ENCODE data around the gene SEL1L. TPM values are rescaled to one million over a fixed set of nuclear protein-coding genes. Genes with fewer than 3 reads are reported as not detected.

The SEL1L gene
- polyA plus RNA-seq, 1 of the 3 experiments (the other 2 are of a cell fraction), result 13.8 TPM

DNA sequence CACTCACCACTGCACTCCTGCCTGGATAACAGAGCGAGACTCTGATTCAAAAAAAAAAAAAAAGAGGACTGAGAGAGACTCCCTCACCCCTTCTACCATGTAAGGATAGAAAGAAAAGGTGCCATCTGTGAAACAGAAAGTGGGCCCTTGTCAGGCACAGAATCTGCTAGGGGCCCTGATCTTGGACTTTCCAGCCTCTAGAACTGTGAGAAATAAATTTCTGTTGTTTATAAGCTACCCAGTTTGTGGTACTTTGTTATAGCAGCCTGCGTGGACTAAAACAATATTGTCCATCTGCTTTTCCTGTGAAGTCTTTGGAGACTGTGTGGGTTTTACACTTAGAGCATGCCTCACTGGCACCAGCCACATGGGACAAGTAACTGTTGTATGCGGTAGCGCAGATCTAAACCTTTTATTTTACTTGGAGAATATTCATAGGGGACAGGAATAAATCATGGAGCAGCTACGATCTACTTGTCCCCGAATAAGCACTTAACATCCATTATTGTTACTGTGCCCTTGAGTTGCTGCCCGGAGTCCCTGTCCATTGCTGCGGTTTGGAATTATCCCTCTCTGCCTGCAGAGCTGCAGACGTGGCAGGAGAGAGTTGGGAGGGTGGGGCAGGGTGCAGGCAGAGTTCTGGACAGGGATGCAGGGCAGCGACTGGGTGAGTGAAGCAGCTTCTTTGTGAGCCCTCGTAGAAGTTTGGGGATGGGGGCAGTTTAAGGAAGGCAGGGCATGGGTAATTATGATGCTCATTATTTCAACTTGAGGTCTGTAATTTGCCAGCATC, 81.1 kb downstream of the SEL1L start:
- no peaks in the 10 kb centered on the region for H3K9me2 ChIP-seq
- no peak for TF ChIP-seq FOXJ3 (CRISPR knock-in tag; IDR thresholded peaks at IDR 0.05)
- no peak for TF ChIP-seq GABPA (IDR thresholded peaks at IDR 0.05; ENCODE audit: low read depth)
- no peak for TF ChIP-seq ELF1 (IDR thresholded peaks at IDR 0.05)
- TF ChIP-seq, protein P1, sequence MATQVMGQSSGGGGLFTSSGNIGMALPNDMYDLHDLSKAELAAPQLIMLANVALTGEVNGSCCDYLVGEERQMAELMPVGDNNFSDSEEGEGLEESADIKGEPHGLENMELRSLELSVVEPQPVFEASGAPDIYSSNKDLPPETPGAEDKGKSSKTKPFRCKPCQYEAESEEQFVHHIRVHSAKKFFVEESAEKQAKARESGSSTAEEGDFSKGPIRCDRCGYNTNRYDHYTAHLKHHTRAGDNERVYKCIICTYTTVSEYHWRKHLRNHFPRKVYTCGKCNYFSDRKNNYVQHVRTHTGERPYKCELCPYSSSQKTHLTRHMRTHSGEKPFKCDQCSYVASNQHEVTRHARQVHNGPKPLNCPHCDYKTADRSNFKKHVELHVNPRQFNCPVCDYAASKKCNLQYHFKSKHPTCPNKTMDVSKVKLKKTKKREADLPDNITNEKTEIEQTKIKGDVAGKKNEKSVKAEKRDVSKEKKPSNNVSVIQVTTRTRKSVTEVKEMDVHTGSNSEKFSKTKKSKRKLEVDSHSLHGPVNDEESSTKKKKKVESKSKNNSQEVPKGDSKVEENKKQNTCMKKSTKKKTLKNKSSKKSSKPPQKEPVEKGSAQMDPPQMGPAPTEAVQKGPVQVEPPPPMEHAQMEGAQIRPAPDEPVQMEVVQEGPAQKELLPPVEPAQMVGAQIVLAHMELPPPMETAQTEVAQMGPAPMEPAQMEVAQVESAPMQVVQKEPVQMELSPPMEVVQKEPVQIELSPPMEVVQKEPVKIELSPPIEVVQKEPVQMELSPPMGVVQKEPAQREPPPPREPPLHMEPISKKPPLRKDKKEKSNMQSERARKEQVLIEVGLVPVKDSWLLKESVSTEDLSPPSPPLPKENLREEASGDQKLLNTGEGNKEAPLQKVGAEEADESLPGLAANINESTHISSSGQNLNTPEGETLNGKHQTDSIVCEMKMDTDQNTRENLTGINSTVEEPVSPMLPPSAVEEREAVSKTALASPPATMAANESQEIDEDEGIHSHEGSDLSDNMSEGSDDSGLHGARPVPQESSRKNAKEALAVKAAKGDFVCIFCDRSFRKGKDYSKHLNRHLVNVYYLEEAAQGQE (IDR thresholded peaks at IDR 0.05; ENCODE audit: low read depth, low read length), result no peak
- no peak for TF ChIP-seq JUND (IDR thresholded peaks at IDR 0.05)
- no peak overlapping the region for H3K9ac ChIP-seq
- no peaks in the 10 kb centered on the region for H3K9me3 ChIP-seq
- no peaks in the 10 kb centered on the region for H4K20me1 ChIP-seq (ENCODE audit: insufficient read depth)
- ChIA-PET POLR2A (no interaction called here), CTCF (interaction anchor here (0.7 to 10.5 kb wide), 40 partner anchors 10 to 465 kb away, joined by 3 to 321 read pairs (median 4); no protein-coding TSS in a partner anchor)
- no peak overlapping the region for H3K27ac ChIP-seq (ENCODE audit: low read depth in 2 of 2, low read length in 1 of 2)
- peak; percentile 25 for DNase-seq
- H3K4me1 ChIP-seq (ENCODE audit: control insufficient read depth in 1 of 2, insufficient read depth in 2 of 2, low read depth in 1 of 2, low read length in 1 of 2), result peaks cover 0 to 4% of the 10 kb centered on the region in 2 experiments; a peak in 1 of 4 replicates
- 0 out of 4 replicates have a peak overlapping the region, but pooled peaks of 1 of the 2 experiments have one; percentile 21 for H3K4me3 ChIP-seq (ENCODE audit: low read depth in 2 of 2, low read length in 1 of 2)
- H3K36me3 ChIP-seq (replicated peaks in 1 of 2; ENCODE audit: control insufficient read depth in 1 of 2, insufficient read depth in 2 of 2, low read length in 1 of 2), result no peaks in the 10 kb centered on the region
- no peaks in the 10 kb centered on the region; the same call in 1 of the 2 replicates for H3K27me3 ChIP-seq (ENCODE audit: insufficient read depth)
- 0 out of 2 replicates have a peak overlapping the region, but pooled peaks have one; percentile 43 for H3K4me2 ChIP-seq
- 53% methylated on average over 11 of the region's 11 CpGs for WGBS (ENCODE audit: low lambda C conversion rate)
- H3F3A ChIP-seq (replicated peaks; ENCODE audit: insufficient read depth), result no peaks in the 10 kb centered on the region
- H3K79me2 ChIP-seq (ENCODE audit: insufficient read depth), result no peaks in the 10 kb centered on the region
- H2AFZ ChIP-seq (ENCODE audit: low read depth), result peak overlapping the region; percentile 67; the same call in 1 of the 2 replicates

DNA sequence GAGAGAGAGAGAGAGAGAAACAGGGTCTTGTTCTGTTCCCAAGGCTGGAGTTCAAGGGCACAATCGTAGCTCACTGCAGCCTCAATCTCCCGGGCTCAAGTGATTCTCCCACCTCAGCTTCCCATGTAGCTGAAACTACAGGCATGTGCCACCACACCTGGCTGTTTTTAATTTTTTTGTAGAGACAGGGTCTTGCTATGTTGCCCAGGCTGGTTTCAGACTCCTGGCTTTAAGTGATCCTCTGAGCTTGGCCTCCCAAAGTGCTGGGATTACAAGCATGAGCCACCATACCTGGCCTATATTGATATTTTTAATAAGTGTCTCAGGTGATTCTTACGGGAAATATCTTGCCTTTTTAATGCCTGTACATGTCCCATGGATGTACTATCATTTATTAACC, 82.7 kb downstream of the SEL1L start:
- Histone ChIP-seq H3K27ac (ENCODE audit: low read depth in 2 of 2, low read length in 1 of 2) (no peak overlapping the region), H3K79me2 (ENCODE audit: insufficient read depth) (no peaks in the 10 kb centered on the region), H3K9me2 (no peaks in the 10 kb centered on the region), H3K27me3 (ENCODE audit: insufficient read depth) (no peaks in the 10 kb centered on the region; the same call in 1 of the 2 replicates), H2AFZ (ENCODE audit: low read depth) (no peak overlapping the region), H3K4me2 (no peak overlapping the region), H3K36me3 (replicated peaks in 1 of 2; ENCODE audit: control insufficient read depth in 1 of 2, insufficient read depth in 2 of 2, low read length in 1 of 2) (no peaks in the 10 kb centered on the region), H3F3A (replicated peaks; ENCODE audit: insufficient read depth) (no peaks in the 10 kb centered on the region), H4K20me1 (ENCODE audit: insufficient read depth) (no peaks in the 10 kb centered on the region), H3K9me3 (no peaks in the 10 kb centered on the region), H3K4me1 (ENCODE audit: control insufficient read depth in 1 of 2, insufficient read depth in 2 of 2, low read depth in 1 of 2, low read length in 1 of 2) (peaks cover 0 to 4% of the 10 kb centered on the region in 2 experiments; a peak in 1 of 4 replicates), H3K4me3 (ENCODE audit: low read depth in 2 of 2, low read length in 1 of 2) (no peak overlapping the region), H3K9ac (no peak overlapping the region)
- no peak for TF ChIP-seq EP300 (IDR thresholded peaks at IDR 0.05; ENCODE audit: borderline replicate concordance in 1 of 2, low read depth in 1 of 2, low read length in 1 of 2)
- TF ChIP-seq ELF1 (IDR thresholded peaks at IDR 0.05), result no peak
- TF ChIP-seq CHD2 (IDR thresholded peaks at IDR 0.05; ENCODE audit: low read length, partially characterized antibody), result no peak
- TF ChIP-seq RCOR1 (IDR thresholded peaks at IDR 0.05; ENCODE audit: low read length), result no peak
- TF ChIP-seq SMC3 (IDR thresholded peaks at IDR 0.05; ENCODE audit: low read depth, low read length), result no peak
- DNase-seq, result no peak
- 38% methylated on average over 3 of the region's 3 CpGs for WGBS (ENCODE audit: low lambda C conversion rate)
- CTCF ChIA-PET, result interaction anchor here (7.8 to 10.5 kb wide), 2 partner anchors 14 to 180 kb away, joined by 106 to 321 read pairs; no protein-coding TSS in a partner anchor
- POLR2A ChIA-PET, result no interaction called here

All from SK-N-SH (cell line).